SK-N-SH treated with all-trans-retinoic acid at 6 μM for 48 hours (cell line): Measurements from ENCODE around the gene FOXJ3.

Source experiments
- ISL1 ChIP-seq: fragments of 250-450 bp; sonication (Bioruptor Pico); IDR thresholded peaks from 2 replicates; pipeline ENCODE4 v2.1.2; 2022; ENCODE audit warnings: mild to moderate bottlenecking, moderate library complexity
- RARB ChIP-seq: fragments of 250-450 bp; sonication (Bioruptor Pico); IDR thresholded peaks from 2 replicates; pipeline ENCODE4 v1.8.0; 2021; ENCODE audit warnings: mild to moderate bottlenecking, moderate library complexity
- SNAI2 ChIP-seq: fragments of 250-450 bp; sonication (Bioruptor Pico); IDR thresholded peaks from 2 replicates; pipeline ENCODE4 v1.5.0; 2020; ENCODE audit warnings: mild to moderate bottlenecking, moderate library complexity
- TCF4 ChIP-seq: fragments of 250-450 bp; sonication (Bioruptor Pico); IDR thresholded peaks from 2 replicates; pipeline ENCODE4 v1.8.0; 2021; ENCODE audit warnings: mild to moderate bottlenecking, moderate library complexity, borderline replicate concordance
- ZFP3 ChIP-seq: fragments of 250-450 bp; sonication (Bioruptor Pico); IDR thresholded peaks from 2 replicates; pipeline ENCODE4 v1.5.0; 2020; ENCODE audit warnings: mild to moderate bottlenecking, moderate library complexity
- ZFP30 ChIP-seq: fragments of 450-650 bp; formaldehyde crosslinking; IDR thresholded peaks from 2 replicates; pipeline ENCODE4 v1.5.0; 2022; ENCODE audit warnings: mild to moderate bottlenecking, moderate library complexity
- TF ChIP-seq, protein P1 (sequence below): fragments of 250-450 bp; sonication (Bioruptor Pico); IDR thresholded peaks from 2 replicates; pipeline ENCODE4 v1.8.0; 2021; ENCODE audit warnings: low read depth, mild to moderate bottlenecking, moderate library complexity, borderline replicate concordance
- TF ChIP-seq, protein P2 (sequence below): fragments of 250-450 bp; sonication (Bioruptor Pico); IDR thresholded peaks from 2 replicates; pipeline ENCODE4 v1.5.1; 2020; ENCODE audit warnings: low read depth, mild to moderate bottlenecking, moderate library complexity

DNA sequence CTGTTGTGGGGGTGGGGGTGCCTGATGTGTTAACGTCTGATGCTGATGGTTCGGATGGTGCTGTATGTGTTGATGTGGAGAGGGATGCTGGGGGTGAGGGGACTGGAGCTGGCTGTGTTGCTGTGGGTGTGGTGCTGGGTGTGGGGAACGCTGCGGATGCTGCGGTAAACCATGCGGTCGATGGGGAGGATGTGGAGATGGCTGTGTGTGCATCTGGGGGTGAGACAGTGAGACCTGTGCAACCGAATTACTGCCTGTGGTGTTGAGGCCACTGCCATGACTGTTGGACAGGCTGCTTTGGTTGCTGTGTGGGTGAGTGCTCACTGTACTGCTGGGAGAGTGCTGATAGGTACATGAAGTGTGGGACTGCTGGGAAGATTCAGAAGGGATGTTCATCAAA, 143.7 kb downstream of the FOXJ3 start:
- TF ChIP-seq, protein P1, sequence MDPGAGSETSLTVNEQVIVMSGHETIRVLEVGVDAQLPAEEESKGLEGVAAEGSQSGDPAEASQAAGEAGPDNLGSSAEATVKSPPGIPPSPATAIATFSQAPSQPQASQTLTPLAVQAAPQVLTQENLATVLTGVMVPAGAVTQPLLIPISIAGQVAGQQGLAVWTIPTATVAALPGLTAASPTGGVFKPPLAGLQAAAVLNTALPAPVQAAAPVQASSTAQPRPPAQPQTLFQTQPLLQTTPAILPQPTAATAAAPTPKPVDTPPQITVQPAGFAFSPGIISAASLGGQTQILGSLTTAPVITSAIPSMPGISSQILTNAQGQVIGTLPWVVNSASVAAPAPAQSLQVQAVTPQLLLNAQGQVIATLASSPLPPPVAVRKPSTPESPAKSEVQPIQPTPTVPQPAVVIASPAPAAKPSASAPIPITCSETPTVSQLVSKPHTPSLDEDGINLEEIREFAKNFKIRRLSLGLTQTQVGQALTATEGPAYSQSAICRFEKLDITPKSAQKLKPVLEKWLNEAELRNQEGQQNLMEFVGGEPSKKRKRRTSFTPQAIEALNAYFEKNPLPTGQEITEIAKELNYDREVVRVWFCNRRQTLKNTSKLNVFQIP (CRISPR knock-in tag) = no peak
- no peak for TF ChIP-seq ZFP3 (CRISPR knock-in tag)
- no peak for TF ChIP-seq ISL1
- no peak for TF ChIP-seq SNAI2 (CRISPR knock-in tag)
- no peak for TF ChIP-seq TCF4 (CRISPR knock-in tag)
- TF ChIP-seq, protein P2, sequence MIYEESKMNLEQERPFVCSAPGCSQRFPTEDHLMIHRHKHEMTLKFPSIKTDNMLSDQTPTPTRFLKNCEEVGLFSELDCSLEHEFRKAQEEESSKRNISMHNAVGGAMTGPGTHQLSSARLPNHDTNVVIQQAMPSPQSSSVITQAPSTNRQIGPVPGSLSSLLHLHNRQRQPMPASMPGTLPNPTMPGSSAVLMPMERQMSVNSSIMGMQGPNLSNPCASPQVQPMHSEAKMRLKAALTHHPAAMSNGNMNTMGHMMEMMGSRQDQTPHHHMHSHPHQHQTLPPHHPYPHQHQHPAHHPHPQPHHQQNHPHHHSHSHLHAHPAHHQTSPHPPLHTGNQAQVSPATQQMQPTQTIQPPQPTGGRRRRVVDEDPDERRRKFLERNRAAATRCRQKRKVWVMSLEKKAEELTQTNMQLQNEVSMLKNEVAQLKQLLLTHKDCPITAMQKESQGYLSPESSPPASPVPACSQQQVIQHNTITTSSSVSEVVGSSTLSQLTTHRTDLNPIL (CRISPR knock-in tag) = no peak
- no peak for TF ChIP-seq RARB
- TF ChIP-seq ZFP30 = no peak
